ENCODE results near the gene ARL2BP.

The ARL2BP gene

DNA sequence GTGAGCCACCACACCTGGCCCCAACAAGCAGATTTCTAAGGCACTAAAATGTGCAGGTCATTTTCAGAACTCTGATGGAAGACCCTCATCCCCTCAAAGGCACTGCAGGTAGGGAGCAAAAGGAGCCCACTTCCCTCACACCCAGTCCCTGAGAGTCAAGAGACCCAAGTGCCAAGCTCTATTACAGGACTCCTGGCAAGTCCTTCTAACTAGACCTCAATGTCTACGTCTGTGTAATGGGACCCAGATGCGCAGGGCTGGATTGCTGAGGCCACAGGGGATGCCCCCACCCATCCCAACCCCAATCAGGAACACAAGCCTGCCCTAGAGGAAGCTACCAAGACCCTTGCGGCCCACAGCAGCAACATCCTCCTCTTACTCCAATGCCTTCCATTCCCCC is 36.7 kb downstream of the ARL2BP start:
- no peak overlapping the region for H3K4me3 ChIP-seq (ENCODE audit: low read length in 2 of 2)
- peaks cover 0 to 2% of the 10 kb centered on the region in 2 donors for H3K27me3 ChIP-seq (ENCODE audit: control insufficient read depth in 2 of 2, insufficient read depth in 2 of 2, low read length in 2 of 2)
- no peak overlapping the region for H3K9ac ChIP-seq (ENCODE audit: low read depth in 1 of 2, low read length in 2 of 2)
- peaks cover 16 to 17% of the 10 kb centered on the region in 2 donors for H3K4me1 ChIP-seq (ENCODE audit: control insufficient read depth in 2 of 2, insufficient read depth in 2 of 2, low read length in 2 of 2)
- H3K27ac ChIP-seq (ENCODE audit: low read depth in 2 of 2, low read length in 2 of 2), result no peak overlapping the region
- H3K36me3 ChIP-seq (ENCODE audit: control insufficient read depth in 2 of 2, insufficient read depth in 2 of 2, low read length in 2 of 2), result no peaks in the 10 kb centered on the region
- H3K9me3 ChIP-seq (ENCODE audit: control insufficient read depth in 2 of 2, low read length in 2 of 2), result no peaks in the 10 kb centered on the region

GRCh38 chr16:57282510-57283213 is 37.6 kb downstream of the ARL2BP start:
- H3K27me3 ChIP-seq (ENCODE audit: control insufficient read depth in 2 of 2, insufficient read depth in 2 of 2, low read length in 2 of 2), result peaks cover 0 to 2% of the 10 kb centered on the region in 2 donors
- peaks cover 13 to 15% of the 10 kb centered on the region in 2 donors for H3K4me1 ChIP-seq (ENCODE audit: control insufficient read depth in 2 of 2, insufficient read depth in 2 of 2, low read length in 2 of 2)
- H3K9ac ChIP-seq (ENCODE audit: low read depth in 1 of 2, low read length in 2 of 2), result no peak overlapping the region
- H3K36me3 ChIP-seq (ENCODE audit: control insufficient read depth in 2 of 2, insufficient read depth in 2 of 2, low read length in 2 of 2), result no peaks in the 10 kb centered on the region
- no peak overlapping the region for H3K27ac ChIP-seq (ENCODE audit: low read depth in 2 of 2, low read length in 2 of 2)
- H3K9me3 ChIP-seq (ENCODE audit: control insufficient read depth in 2 of 2, low read length in 2 of 2), result no peaks in the 10 kb centered on the region
- no peak overlapping the region for H3K4me3 ChIP-seq (ENCODE audit: low read length in 2 of 2)

DNA sequence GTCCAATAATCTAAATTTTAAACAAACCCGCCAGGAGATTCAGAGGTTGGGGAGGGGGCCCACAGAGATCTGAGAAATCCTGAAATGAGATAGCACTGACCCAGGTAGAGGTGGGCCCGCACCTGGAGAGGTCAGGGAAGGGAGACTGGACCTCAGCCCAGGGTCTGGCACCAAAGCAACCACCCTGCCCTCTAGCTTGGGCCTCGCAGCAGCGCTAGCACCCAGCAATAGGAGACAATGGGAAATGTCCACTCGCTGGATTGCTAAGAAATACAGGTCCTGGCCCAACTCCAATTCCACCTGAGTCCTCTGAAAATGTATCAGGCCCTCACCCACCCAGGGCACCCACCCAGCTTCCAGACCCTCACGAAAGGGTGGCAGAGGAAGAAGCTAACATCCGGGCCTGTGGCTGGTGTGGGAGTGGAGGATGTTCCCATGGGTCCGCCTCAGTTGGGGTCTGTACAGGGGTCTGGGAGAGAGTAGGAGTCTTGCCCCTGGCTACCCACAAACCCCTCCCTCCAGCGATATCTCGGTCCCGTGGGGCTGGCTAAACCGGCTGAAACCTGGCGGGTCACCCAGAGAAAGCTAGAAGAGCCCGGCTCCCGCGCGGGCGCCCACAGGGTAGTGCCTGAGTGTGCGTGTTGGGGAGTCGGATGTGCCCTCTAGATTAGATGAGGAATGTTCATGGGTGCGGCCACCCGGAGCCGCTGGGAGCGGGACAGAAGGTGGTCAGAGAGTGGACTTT is 38.3 kb downstream of the ARL2BP start:
- Histone ChIP-seq H3K4me1 (ENCODE audit: control insufficient read depth in 2 of 2, insufficient read depth in 2 of 2, low read length in 2 of 2) (peaks cover 13 to 15% of the 10 kb centered on the region in 2 donors), H3K9ac (ENCODE audit: low read depth in 1 of 2, low read length in 2 of 2) (peak overlapping the region in 1 of 2 donors; percentile 63), H3K4me3 (ENCODE audit: low read length in 2 of 2) (peak overlapping the region; percentile 65 to 78), H3K27me3 (ENCODE audit: control insufficient read depth in 2 of 2, insufficient read depth in 2 of 2, low read length in 2 of 2) (peaks cover 0 to 2% of the 10 kb centered on the region in 2 donors), H3K27ac (ENCODE audit: low read depth in 2 of 2, low read length in 2 of 2) (no peak overlapping the region), H3K9me3 (ENCODE audit: control insufficient read depth in 2 of 2, low read length in 2 of 2) (no peaks in the 10 kb centered on the region), H3K36me3 (ENCODE audit: control insufficient read depth in 2 of 2, insufficient read depth in 2 of 2, low read length in 2 of 2) (no peaks in the 10 kb centered on the region)

DNA sequence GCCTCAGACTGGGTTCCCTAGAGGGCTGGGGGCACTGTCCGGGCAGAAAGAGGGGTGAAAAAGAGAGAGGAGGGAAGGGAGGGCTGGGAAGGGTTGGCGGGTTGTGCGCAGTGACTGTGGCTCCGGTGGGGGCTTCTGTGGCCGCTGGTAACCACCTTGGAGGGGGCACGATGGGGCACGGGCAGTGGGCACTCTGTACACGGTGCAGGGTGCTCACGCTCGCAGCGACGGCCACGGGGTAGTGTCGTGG is 38.8 kb downstream of the ARL2BP start:
- no peaks in the 10 kb centered on the region for H3K9me3 ChIP-seq (ENCODE audit: control insufficient read depth in 2 of 2, low read length in 2 of 2)
- peak overlapping the region; percentile 65 to 78 for H3K4me3 ChIP-seq (ENCODE audit: low read length in 2 of 2)
- peaks cover 13 to 15% of the 10 kb centered on the region in 2 donors for H3K4me1 ChIP-seq (ENCODE audit: control insufficient read depth in 2 of 2, insufficient read depth in 2 of 2, low read length in 2 of 2)
- peak overlapping the region; percentile 6 to 63 for H3K9ac ChIP-seq (ENCODE audit: low read depth in 1 of 2, low read length in 2 of 2)
- H3K36me3 ChIP-seq (ENCODE audit: control insufficient read depth in 2 of 2, insufficient read depth in 2 of 2, low read length in 2 of 2), result no peaks in the 10 kb centered on the region
- no peak overlapping the region for H3K27ac ChIP-seq (ENCODE audit: low read depth in 2 of 2, low read length in 2 of 2)
- peaks cover 0 to 2% of the 10 kb centered on the region in 2 donors for H3K27me3 ChIP-seq (ENCODE audit: control insufficient read depth in 2 of 2, insufficient read depth in 2 of 2, low read length in 2 of 2)

DNA sequence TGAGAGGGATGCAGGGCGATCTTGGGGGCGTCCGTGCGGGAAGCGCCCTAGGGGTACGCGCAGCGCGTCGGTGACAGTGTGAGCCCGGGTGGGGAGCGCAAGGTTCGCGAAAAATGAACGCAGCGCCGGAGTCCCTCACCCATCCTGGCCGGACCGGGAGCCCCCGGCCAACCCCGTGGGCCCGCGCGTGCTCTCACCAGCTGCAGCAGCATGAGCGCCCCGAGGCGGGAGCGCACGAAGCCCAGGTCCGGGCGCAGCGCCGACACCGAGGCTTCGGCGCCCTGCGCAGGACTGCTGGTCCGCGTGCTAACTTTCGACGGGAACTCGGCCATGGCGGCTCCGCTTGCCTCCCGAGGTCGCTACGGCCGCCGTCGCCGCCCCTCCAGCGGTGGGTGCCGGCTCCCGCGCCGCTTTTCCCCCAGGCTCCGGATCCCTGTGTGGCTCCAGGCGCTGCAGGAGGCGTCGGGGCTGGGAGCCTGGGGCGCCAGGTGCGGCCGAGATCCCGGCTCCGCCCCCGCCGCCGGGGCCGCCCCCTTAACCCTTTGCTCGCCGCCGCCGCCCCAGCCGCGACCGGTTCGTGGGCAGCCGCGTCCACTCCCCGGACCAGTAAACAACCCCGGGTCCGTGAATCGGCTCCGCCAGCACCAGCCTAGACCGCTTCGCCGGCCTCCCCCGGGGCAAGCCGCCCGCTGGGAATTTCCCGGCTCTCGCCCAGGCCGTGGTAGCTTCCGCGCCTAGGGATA is 39.3 kb downstream of the ARL2BP start, which contains the start of gene PLLP:
Gene PLLP, minus strand, starts transcription at position 464 of the 743 bp plus-strand sequence. Its CDS starts 132 bp downstream, at position 332.
- no peaks in the 10 kb centered on the region for H3K36me3 ChIP-seq (ENCODE audit: control insufficient read depth in 2 of 2, insufficient read depth in 2 of 2, low read length in 2 of 2)
- peaks cover 13 to 15% of the 10 kb centered on the region in 2 donors for H3K4me1 ChIP-seq (ENCODE audit: control insufficient read depth in 2 of 2, insufficient read depth in 2 of 2, low read length in 2 of 2)
- H3K9me3 ChIP-seq (ENCODE audit: control insufficient read depth in 2 of 2, low read length in 2 of 2), result no peaks in the 10 kb centered on the region
- H3K4me3 ChIP-seq (ENCODE audit: low read length in 2 of 2), result peak within 1 kb of the TSS; percentile 65 to 78
- peak within 1 kb of the TSS in 1 of 2 donors; percentile 47 for H3K27ac ChIP-seq (ENCODE audit: low read depth in 2 of 2, low read length in 2 of 2)
- H3K27me3 ChIP-seq (ENCODE audit: control insufficient read depth in 2 of 2, insufficient read depth in 2 of 2, low read length in 2 of 2), result peaks cover 0 to 2% of the 10 kb centered on the region in 2 donors
- H3K9ac ChIP-seq (ENCODE audit: low read depth in 1 of 2, low read length in 2 of 2), result peak within 1 kb of the TSS; percentile 6 to 63

- Histone ChIP-seq H3K9ac (ENCODE audit: low read depth in 1 of 2, low read length in 2 of 2) (peak overlapping the region in 1 of 2 donors; percentile 63), H3K27me3 (ENCODE audit: control insufficient read depth in 2 of 2, insufficient read depth in 2 of 2, low read length in 2 of 2) (peaks cover 0 to 2% of the 10 kb centered on the region in 2 donors), H3K4me3 (ENCODE audit: low read length in 2 of 2) (peak overlapping the region; percentile 65 to 78), H3K9me3 (ENCODE audit: control insufficient read depth in 2 of 2, low read length in 2 of 2) (no peaks in the 10 kb centered on the region), H3K27ac (ENCODE audit: low read depth in 2 of 2, low read length in 2 of 2) (peak overlapping the region in 1 of 2 donors; percentile 39), H3K4me1 (ENCODE audit: control insufficient read depth in 2 of 2, insufficient read depth in 2 of 2, low read length in 2 of 2) (peaks cover 12 to 13% of the 10 kb centered on the region in 2 donors), H3K36me3 (ENCODE audit: control insufficient read depth in 2 of 2, insufficient read depth in 2 of 2, low read length in 2 of 2) (no peaks in the 10 kb centered on the region)
These were observed 39.9 kb downstream of the ARL2BP start for GRCh38 chr16:57284952-57285363.

DNA sequence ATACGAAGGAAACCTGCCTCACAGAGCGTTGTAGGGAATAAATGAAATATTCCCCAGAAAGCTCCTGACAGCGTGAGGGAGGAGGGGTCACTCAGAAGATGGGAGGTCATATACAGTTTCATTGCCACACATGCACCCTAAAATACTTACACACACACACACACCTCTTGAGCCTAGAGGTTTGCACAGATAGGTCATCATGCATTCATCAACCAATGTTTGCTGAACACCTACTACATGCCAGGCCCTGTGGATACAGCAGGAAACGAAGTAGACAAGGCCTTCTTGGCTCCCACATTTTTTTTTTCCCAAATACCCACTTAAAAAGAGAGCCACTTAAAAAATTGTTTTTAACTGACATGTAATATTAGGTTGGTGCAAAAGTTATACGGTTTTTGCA is 40.3 kb downstream of the ARL2BP start:
- Histone ChIP-seq H3K27ac (ENCODE audit: low read depth in 2 of 2, low read length in 2 of 2) (no peak overlapping the region), H3K27me3 (ENCODE audit: control insufficient read depth in 2 of 2, insufficient read depth in 2 of 2, low read length in 2 of 2) (peaks cover 0 to 2% of the 10 kb centered on the region in 2 donors), H3K9me3 (ENCODE audit: control insufficient read depth in 2 of 2, low read length in 2 of 2) (no peaks in the 10 kb centered on the region), H3K9ac (ENCODE audit: low read depth in 1 of 2, low read length in 2 of 2) (peak overlapping the region in 1 of 2 donors; percentile 63), H3K4me3 (ENCODE audit: low read length in 2 of 2) (no peak overlapping the region), H3K36me3 (ENCODE audit: control insufficient read depth in 2 of 2, insufficient read depth in 2 of 2, low read length in 2 of 2) (no peaks in the 10 kb centered on the region), H3K4me1 (ENCODE audit: control insufficient read depth in 2 of 2, insufficient read depth in 2 of 2, low read length in 2 of 2) (peaks cover 8 to 11% of the 10 kb centered on the region in 2 donors)

DNA sequence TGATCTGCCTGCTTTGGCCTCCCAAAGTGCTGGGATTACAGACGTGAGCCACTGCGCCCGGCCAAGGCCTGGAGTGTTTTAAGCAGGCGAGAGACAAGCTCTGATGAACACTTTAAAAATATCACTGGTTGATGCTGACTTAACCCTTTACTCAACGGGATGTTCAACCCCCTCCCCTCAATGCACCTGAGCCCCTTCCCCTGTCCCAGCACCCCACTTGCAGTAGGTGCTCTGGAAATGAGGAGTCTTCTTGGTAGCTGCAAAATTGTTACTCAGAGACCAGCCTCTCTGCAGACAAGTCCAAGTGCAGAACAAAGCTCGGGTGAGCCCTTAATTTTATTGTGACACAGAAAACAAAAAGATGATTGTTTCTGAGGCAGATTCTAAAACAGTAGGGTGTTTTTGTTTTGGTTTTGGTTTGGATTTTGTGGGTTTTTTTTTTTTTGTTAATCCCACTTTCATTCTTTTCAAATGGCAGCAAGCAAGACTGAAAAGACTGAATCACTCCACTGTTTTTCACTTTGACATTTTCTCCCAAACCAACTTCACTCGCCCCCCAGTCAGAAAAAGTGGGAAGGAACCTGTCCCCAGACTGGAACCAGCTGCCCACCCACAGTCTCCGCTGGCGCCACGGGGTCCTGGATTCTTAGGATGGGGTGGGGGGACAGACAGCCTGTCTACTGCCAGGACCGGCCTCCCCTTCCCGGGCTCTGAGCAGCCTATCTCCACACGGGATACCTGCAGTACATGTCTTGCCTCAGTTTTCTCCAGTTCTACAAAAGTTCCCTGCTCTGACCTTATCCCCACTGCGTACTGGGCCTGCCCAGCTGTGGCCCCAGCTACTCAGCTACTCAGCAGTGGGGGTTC is 44.6 kb downstream of the ARL2BP start:
- Histone ChIP-seq H3K27me3 (ENCODE audit: control insufficient read depth in 2 of 2, insufficient read depth in 2 of 2, low read length in 2 of 2) (no peaks in the 10 kb centered on the region), H3K4me3 (ENCODE audit: low read length in 2 of 2) (no peak overlapping the region), H3K27ac (ENCODE audit: low read depth in 2 of 2, low read length in 2 of 2) (peak overlapping the region in 1 of 2 donors; percentile 16), H3K4me1 (ENCODE audit: control insufficient read depth in 2 of 2, insufficient read depth in 2 of 2, low read length in 2 of 2) (peaks cover 3 to 4% of the 10 kb centered on the region in 2 donors), H3K36me3 (ENCODE audit: control insufficient read depth in 2 of 2, insufficient read depth in 2 of 2, low read length in 2 of 2) (no peaks in the 10 kb centered on the region), H3K9me3 (ENCODE audit: control insufficient read depth in 2 of 2, low read length in 2 of 2) (no peaks in the 10 kb centered on the region), H3K9ac (ENCODE audit: low read depth in 1 of 2, low read length in 2 of 2) (no peak overlapping the region)

DNA sequence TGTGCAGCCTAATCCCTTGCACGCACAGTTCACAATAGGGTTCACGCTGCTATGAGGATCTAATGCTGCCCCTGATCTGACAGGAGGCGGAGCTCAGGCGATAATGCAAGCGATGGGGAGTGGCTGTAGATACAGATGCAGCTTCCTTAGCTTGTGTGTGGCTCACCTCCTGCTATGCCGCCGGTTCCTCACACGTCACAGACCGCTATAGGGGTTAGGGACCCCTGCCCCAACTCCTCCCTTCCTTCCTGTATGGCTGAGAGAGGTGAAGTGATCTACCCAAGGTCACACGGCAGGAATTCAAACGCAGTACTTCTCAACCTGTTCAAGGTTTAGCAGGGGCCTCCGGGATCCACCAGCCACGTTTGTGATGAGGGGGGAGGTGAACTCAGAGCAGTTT is 52.8 kb downstream of the ARL2BP start:
- H3K36me3 ChIP-seq (ENCODE audit: control insufficient read depth in 2 of 2, insufficient read depth in 2 of 2, low read length in 2 of 2), result no peaks in the 10 kb centered on the region
- no peak overlapping the region for H3K27ac ChIP-seq (ENCODE audit: low read depth in 2 of 2, low read length in 2 of 2)
- no peak overlapping the region for H3K4me3 ChIP-seq (ENCODE audit: low read length in 2 of 2)
- no peaks in the 10 kb centered on the region for H3K9me3 ChIP-seq (ENCODE audit: control insufficient read depth in 2 of 2, low read length in 2 of 2)
- peaks cover 15 to 23% of the 10 kb centered on the region in 2 donors for H3K4me1 ChIP-seq (ENCODE audit: control insufficient read depth in 2 of 2, insufficient read depth in 2 of 2, low read length in 2 of 2)
- H3K9ac ChIP-seq (ENCODE audit: low read depth in 1 of 2, low read length in 2 of 2), result no peak overlapping the region
- H3K27me3 ChIP-seq (ENCODE audit: control insufficient read depth in 2 of 2, insufficient read depth in 2 of 2, low read length in 2 of 2), result no peaks in the 10 kb centered on the region
